Stimulated activated effector memory CD8-positive, alpha-beta T cell treated with anti-CD3 and anti-CD28 coated beads, Interleukin-12 subunit alpha, Interleukin-12 subunit beta, amount 100 ng/mL, for 72 hours (primary cell): ENCODE data around the gene FOSL2.
"Not testable (repeated sequence)": the region's sequence is repeated elsewhere in the genome, so short reads cannot be mapped to it uniquely, and the experiment has no call there.

Source experiments
- ATAC-seq: fragments of 150-1000 bp; cut with Tn5 transposase; 2 replicates; pipeline ENCODE4 v1.10.0; 2021
- DNase-seq, 2 donors: peaks; one replicate each; pipeline ENCODE4 v3.0.0; 2021 to 2022; ENCODE audit warnings: low spot score in 2 of 2
- H3K27ac Mint-ChIP-seq: one replicate; pipeline ENCODE4 v1.8.0; 2022; ENCODE audit warnings: mild to moderate bottlenecking, mixed read lengths
- H3K36me3 Mint-ChIP-seq: one replicate; pipeline ENCODE4 v1.8.0; 2022; ENCODE audit warnings: mild to moderate bottlenecking, mixed read lengths
- H3K4me1 Mint-ChIP-seq: one replicate; pipeline ENCODE4 v1.8.0; 2022; ENCODE audit warnings: mixed read lengths
- H3K4me3 Mint-ChIP-seq: one replicate; pipeline ENCODE4 v1.8.0; 2022; ENCODE audit warnings: mild to moderate bottlenecking, mixed read lengths
- H3K9me3 Mint-ChIP-seq: one replicate; pipeline ENCODE4 v1.8.0; 2022; ENCODE audit warnings: mixed read lengths

FOSL2 gene

DNA sequence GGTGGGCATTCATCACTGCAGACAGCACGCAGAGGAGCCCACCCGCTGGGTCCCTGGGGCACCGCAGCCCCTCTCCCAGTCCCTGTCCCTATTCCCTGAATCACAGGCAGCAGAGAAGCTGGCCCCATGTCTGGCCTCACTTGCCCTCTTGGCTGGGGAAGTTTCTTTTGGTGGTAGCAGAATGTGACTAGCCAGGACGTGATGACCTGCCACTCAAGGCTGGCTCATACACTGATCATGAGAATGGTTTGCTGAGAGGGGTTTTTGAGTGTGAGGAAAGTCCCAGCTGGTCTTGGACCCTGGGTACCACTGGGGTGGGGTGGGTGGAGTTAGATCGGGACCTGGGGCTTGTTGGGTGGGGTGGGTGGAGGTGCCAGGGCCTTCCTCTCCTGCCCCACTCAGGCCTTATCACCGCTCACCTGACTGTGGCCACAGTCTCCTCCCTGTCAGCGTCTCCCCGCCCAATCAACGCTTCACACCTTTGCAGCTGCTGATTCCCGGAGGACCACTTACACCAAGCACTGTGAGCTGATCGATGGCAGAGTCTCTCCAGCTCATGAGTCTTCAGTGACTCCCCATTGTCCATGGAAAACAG lies 28.9 kb upstream of the FOSL2 start:
- Mint-ChIP-seq H3K27ac (peak overlapping the region; percentile 92), H3K4me3 (peak overlapping the region; percentile 60), H3K9me3 (no peaks in the 10 kb centered on the region), H3K36me3 (peaks cover 13% of the 10 kb centered on the region), H3K4me1 (peaks cover 91% of the 10 kb centered on the region)
- ATAC-seq (peak; percentile 6), DNase-seq (no peak)

DNA sequence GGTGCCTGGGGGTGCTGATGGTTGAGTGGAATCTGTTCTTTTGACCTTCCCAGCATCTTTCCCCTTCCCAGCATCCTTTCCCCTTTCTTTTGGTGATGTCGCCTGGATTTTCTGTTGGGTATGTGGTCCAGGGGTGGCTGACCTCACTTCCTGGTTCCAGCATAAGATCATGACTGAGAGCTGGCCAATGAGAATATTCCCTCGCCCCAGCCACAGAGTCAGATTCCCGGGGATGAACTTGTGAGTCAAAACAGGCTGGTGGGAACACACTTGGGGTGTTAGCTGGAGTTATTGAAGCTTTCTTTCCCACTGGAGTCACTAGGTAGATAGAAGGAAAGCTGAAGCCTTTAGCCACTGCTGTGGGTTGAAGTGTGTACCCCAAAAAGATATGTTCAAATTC lies 28.0 kb upstream of the FOSL2 start:
- Mint-ChIP-seq H3K27ac (peak overlapping the region; percentile 92), H3K4me3 (peak overlapping the region; percentile 60), H3K36me3 (peaks cover 5% of the 10 kb centered on the region), H3K4me1 (peaks cover 88% of the 10 kb centered on the region), H3K9me3 (no peaks in the 10 kb centered on the region)
- ATAC-seq (no peak), DNase-seq (no peak)

DNA sequence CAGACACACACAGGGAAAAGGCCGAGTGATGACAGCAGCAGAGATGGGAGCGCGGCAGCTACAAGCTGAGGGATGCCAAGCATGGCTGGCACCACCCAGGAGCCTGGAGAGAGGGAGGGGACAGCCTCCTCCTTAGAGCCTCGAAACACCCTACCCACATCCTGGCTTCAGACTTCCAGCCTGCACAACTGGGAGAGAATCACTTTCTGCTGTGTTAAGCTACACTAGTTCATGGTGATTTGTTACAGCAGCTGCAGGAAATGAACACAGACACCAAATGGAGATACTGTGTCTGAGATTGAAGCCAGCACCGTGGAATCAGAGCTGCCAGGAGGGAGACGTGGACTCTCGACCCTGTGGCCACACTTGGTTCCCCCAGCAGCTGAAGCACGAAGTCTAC lies 27.5 kb upstream of the FOSL2 start:
- Mint-ChIP-seq H3K4me3 (peak overlapping the region; percentile 60), H3K4me1 (peaks cover 83% of the 10 kb centered on the region), H3K36me3 (peaks cover 5% of the 10 kb centered on the region), H3K27ac (peak overlapping the region; percentile 92), H3K9me3 (no peaks in the 10 kb centered on the region)
- DNase-seq, result no peak
- no peak for ATAC-seq

DNA sequence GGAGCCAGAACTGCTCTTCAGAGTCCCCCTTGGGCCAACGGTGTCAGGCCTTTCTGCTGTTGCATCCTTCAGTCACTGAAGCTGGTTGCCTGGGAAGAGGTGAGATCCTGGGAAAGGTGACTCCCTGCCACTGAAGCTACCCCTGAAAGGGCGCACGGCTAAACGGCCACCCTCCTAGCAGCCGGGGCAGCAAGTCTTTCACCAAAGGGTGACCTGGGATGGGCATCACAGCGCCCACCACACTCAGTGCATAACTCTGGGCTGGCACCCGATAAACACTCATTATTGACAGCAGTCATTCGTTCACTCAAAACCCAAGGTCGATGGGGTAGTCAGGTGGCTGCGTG lies 26.5 kb upstream of the FOSL2 start:
- DNase-seq (no peak), ATAC-seq (peak; percentile 73)
- Mint-ChIP-seq H3K4me1 (peaks cover 80% of the 10 kb centered on the region), H3K27ac (peak overlapping the region; percentile 91), H3K4me3 (peak overlapping the region; percentile 60), H3K9me3 (no peaks in the 10 kb centered on the region), H3K36me3 (no peaks in the 10 kb centered on the region)

DNA sequence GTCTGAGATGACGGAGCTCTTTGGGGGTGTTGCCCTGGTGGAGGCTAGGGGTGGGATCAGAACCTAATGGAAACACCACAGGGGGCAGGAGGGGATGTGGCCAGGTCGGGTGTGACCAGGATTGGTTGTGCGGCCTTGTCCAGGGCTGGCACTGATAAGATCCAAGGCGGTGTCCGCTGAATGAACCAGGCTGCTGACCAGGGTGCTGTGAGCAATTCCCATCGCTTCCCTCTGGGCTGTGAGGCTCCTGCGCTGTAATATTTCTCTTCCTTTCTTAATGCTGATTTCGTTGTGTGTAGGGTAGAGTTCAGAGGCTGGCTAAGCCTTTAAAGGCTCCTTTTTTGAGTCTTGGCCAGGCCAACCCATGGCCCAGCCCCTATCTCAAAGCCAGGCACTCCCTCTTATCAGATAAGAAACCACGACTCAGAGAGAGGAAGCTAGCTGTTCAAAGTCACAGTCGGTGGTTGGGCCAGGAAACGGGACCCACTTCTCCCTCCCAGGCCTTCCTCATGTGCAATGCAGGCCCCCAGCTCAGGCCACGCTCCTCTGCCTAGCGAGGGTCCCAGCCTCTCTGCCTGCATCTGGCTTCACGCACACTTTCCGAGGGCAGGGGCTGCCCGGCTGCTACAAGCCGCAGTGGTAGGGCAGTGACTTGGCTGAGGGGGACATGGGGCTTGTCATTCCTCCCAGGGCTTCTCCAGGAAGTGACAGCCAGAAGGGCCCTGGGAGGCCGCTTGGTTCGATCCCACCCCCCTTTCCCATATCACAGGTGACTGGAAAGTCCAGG lies 26.0 kb upstream of the FOSL2 start:
- Mint-ChIP-seq H3K4me1 (peaks cover 74% of the 10 kb centered on the region), H3K27ac (peak overlapping the region; percentile 91), H3K4me3 (peak overlapping the region; percentile 60), H3K9me3 (no peaks in the 10 kb centered on the region), H3K36me3 (no peaks in the 10 kb centered on the region)
- ATAC-seq (peak; percentile 85), DNase-seq (peak; percentile 22 to 67)

DNA sequence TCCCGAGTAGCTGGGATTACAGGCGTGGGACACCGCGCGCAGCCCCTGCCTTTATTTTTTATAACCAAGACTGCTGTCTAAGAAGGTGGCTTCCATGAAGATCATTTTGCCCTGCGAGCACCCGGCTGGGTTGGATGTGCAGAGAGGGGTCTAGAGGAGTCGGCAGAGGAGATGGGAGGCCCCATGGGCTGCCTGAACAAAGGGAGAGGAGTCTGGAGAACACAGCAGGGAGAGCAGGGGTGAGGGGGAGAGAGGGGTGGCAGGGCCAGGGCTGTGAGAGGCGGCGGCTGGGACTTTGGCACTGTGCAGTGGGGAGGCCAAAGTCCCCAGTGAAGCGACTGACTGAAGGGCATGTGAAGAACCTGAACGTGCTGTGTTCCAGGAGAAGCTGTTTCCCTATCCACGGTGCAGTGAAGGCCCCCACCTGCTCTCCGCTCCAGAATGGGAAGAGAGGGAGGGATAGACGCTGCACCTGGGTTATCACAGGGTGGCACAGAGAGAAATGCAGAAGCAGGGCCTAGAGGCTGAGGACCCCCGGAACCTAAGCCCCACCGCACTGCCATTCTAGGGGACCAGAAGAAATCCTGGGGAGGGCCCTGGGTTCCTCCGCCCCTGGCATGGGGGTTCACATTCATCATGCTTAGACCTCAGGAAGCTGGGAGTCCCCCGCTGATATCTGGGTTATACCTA lies 24.8 kb upstream of the FOSL2 start:
- Mint-ChIP-seq H3K27ac (peak overlapping the region; percentile 91), H3K36me3 (no peaks in the 10 kb centered on the region), H3K4me1 (peaks cover 63% of the 10 kb centered on the region), H3K4me3 (peak overlapping the region; percentile 60), H3K9me3 (no peaks in the 10 kb centered on the region)
- DNase-seq (no peak), ATAC-seq (no peak)

DNA sequence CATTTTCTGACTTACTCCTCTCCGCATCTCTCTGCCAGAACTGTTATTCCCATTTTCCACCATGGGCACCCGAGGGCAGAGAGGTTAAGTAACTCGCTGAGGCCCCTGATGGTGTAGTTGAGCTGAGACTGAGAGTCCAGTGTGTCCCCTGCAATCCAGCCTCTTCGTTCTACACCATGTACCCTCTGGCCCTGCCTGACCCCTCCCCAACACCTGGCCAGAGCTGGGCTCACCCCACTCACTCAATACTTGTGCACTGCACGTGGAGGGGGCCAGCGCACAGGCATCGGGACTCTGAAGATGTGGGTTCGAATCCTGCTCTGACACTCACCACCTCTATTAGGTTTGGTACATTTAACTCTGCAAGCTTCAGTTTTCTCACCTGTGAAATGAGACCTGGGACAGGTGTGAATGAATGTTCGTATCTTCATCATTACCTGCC lies 24.3 kb upstream of the FOSL2 start:
- peaks cover 58% of the 10 kb centered on the region for H3K4me1 Mint-ChIP-seq
- no peaks in the 10 kb centered on the region for H3K36me3 Mint-ChIP-seq
- DNase-seq (no peak), ATAC-seq (no peak)
- H3K4me3 Mint-ChIP-seq, result no peak overlapping the region
- no peaks in the 10 kb centered on the region for H3K9me3 Mint-ChIP-seq
- peak overlapping the region; percentile 32 for H3K27ac Mint-ChIP-seq

DNA sequence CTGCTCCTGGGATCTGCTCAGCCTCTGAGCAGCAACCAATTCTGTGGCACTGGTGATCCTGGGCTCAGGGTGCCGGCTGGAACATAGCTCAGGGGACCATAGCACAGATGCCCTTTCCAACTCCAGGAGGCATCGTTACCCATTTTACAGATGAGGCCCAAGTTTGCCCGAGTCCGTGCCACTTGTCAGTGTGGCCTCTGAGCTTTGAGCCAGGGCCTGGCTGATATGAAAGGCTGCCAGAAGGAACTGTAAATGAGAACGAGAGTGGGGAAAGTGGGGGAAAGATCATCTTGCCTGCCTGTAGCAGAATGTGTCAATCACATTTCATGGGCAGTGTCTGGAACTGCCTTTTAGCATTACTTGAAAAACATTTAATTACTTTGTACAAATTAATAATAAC lies 23.3 kb upstream of the FOSL2 start:
- Mint-ChIP-seq H3K4me3 (no peak overlapping the region), H3K27ac (peak overlapping the region; percentile 32), H3K36me3 (no peaks in the 10 kb centered on the region), H3K9me3 (no peaks in the 10 kb centered on the region), H3K4me1 (peaks cover 55% of the 10 kb centered on the region)
- no peak for ATAC-seq
- DNase-seq, result no peak

DNA sequence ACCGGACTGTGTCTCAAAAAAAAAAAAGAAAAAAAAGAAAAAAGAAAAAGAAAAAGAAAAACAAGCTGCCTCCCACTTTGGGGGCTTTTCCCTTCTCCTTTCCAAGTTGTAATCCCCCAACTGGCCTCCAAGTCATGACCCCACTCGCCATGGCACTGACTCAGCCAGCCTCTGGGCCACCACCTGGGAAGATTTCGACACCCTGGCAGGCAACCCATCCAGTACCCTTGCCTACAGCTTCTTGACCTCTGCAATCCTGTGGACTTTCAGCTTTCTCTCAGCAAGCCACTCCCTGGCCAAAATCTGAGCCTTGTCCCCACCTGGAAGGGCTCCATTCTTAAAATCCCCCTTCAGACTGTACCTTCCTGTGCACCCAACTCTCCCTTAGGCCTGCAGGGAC lies 22.3 kb upstream of the FOSL2 start:
- ATAC-seq, result no peak
- H3K4me3 Mint-ChIP-seq, result no peak overlapping the region
- no peaks in the 10 kb centered on the region for H3K36me3 Mint-ChIP-seq
- no peaks in the 10 kb centered on the region for H3K9me3 Mint-ChIP-seq
- peaks cover 45% of the 10 kb centered on the region for H3K4me1 Mint-ChIP-seq
- DNase-seq, result no peak
- H3K27ac Mint-ChIP-seq, result peak overlapping the region; percentile 38

DNA sequence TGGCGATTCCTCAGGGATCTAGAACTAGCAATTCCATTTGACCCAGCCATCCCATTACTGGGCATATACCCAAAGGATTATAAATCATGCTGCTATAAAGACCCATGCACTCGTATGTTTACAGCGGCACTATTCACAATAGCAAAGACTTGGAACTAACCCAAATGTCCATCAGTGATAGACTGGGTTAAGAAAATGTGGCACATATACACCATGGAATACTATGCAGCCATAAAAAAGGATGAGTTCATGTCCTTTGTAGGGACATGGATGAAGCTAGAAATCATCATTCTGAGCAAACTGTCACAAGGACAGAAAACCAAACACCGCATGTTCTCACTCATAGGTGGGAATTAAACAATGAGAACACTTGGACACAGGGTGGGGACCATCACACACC lies 20.9 kb upstream of the FOSL2 start:
- H3K4me3 Mint-ChIP-seq, H3K36me3 Mint-ChIP-seq, H3K27ac Mint-ChIP-seq, ATAC-seq, H3K9me3 Mint-ChIP-seq, DNase-seq: not testable (repeated sequence)
- peaks cover 36% of the 10 kb centered on the region for H3K4me1 Mint-ChIP-seq

DNA sequence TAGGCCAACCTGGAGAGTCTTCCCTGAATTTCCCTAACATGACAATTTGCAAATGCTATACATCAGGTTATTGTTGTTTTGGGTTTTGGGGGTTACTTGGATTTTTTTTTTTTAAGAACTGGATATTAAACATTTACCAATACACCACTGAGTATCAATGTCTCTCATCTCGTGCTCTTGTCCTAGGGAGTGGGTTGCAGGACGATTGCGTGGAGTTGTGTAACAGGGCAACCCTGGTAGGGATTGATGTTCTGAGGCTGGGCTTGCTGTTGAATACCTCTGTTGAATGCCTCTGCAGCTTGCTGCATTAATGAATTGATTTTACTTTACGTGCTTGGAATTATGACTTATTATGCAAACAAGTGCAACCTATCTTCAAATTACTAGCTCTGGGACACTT lies 18.8 kb upstream of the FOSL2 start:
- ATAC-seq, result no peak
- H3K27ac Mint-ChIP-seq, result no peak overlapping the region
- peaks cover 35% of the 10 kb centered on the region for H3K4me1 Mint-ChIP-seq
- H3K9me3 Mint-ChIP-seq, result no peaks in the 10 kb centered on the region
- no peak for DNase-seq
- no peaks in the 10 kb centered on the region for H3K36me3 Mint-ChIP-seq
- no peak overlapping the region for H3K4me3 Mint-ChIP-seq

DNA sequence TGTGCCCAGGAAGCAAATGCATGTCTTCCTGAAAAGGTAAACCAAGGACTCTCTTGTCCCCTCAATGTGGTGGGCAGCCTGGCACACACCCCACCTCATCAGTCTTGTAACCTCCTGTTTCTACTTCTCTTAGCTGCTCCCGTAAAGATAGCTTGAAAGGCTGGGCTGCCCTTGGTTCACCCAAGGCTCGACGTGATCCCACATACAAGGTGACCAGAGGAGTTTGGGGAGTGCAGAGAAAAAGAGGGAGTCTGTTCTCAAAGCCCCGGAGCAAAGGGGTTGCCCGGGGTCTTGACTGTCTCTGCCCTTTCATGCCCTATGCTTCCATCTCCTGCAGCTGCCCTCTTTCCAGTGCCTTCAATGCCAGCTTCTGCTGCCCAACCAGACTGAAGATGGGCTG lies 18.3 kb upstream of the FOSL2 start:
- Mint-ChIP-seq H3K36me3 (no peaks in the 10 kb centered on the region), H3K9me3 (no peaks in the 10 kb centered on the region), H3K4me1 (peaks cover 36% of the 10 kb centered on the region), H3K27ac (no peak overlapping the region), H3K4me3 (no peak overlapping the region)
- DNase-seq, result no peak
- no peak for ATAC-seq

DNA sequence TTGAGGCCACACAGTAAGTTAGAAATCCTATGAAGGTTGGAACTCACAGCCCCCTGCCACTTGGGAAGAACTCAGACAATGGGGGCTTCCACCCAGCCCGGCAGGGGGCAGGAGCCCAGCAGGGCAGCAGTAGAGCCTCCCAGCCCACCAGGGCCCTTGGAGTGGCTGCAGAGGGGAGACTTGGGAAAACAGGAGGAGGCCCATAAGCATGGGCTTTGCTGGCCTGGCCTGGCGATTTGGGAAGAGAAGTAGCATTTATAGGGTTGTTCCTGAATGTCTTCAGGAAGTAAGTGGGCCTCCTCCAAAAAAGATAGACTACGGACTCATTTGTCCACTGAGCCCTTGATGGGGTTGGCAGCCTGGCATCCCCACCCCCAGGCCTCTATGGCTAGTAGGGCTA lies 17.4 kb upstream of the FOSL2 start:
- Mint-ChIP-seq H3K36me3 (no peaks in the 10 kb centered on the region), H3K9me3 (no peaks in the 10 kb centered on the region), H3K27ac (no peak overlapping the region), H3K4me3 (no peak overlapping the region), H3K4me1 (peaks cover 39% of the 10 kb centered on the region)
- ATAC-seq (no peak), DNase-seq (no peak)

DNA sequence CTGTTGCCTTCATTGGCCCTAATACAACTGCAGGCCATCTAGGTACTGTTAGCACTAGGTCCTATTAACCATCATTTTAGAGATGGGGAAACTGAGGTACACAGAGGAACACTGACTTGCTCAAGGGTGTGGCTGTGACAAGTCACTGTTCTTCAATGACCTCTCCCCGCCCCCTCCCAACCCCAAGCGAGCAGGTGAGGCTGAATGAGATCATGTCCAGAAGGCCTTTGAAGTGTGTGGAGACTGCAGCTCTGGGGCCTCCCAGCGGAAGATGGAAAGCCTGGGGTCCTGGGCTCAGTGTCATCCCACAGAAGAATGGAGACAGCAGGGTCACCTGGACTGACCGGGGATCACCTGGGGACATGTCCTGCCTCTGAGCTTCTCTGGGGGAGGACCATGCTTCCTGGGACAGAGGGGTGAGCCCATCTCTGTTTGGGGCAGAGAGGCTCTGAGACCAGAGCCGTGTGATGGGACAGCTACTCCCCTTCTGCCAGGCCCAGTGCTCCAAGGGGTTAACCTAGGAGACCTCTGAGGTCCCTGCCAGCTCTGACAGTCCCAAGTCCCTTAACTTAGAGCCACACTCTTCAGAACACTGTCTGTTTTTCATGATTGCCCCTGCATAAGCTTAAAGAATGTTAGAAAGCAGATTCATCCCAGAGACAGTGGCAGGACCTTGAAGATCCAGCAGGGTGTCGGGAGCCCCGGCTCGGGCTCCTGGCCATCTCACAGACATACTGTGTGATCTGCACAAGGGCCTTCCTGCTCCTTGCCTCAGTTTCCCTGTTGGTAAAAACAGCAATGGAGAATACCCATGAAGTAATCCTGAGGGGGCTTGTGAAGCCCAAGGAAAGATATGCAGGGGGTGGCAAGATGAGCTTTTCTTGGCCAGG lies 16.7 kb upstream of the FOSL2 start:
- no peak for ATAC-seq
- H3K36me3 Mint-ChIP-seq, result no peaks in the 10 kb centered on the region
- H3K27ac Mint-ChIP-seq, result no peak overlapping the region

DNA sequence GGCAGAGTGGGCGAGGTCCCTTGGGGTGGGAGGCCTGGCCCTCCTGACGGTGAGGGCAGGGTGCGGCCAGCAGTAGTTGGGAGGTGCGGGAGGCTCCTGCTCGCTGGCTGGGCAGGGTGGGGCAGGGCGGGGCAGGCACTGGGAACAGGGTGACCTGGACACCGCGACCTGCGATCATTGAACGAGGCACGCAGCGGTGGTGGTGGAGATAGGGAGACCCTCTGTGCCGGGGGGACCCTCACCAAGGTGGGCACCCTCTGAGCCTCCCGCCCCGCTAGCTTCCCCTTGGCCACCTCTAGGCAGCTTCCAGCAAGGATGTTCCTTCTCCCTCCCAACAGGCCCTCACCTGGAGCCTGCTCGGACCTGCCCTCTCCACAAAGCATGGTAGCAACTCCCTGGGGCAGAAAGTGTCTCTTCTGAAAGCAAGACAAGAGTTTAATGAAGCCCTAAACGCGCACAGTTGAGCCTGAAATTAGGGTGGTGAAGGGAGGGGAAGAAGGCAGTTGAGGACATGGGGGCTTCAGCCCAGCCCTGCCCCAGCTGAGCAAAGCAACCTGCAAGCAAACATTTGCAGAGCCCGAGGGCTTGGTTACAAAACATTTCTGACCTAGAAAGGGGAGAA lies 15.4 kb upstream of the FOSL2 start:
- Mint-ChIP-seq H3K4me3 (no peak overlapping the region), H3K9me3 (no peaks in the 10 kb centered on the region), H3K36me3 (no peaks in the 10 kb centered on the region), H3K27ac (peak overlapping the region; percentile 90), H3K4me1 (peaks cover 38% of the 10 kb centered on the region)
- ATAC-seq (no peak), DNase-seq (no peak)

More for the DNA sequence above, 16.7 kb upstream of the FOSL2 start:
- Mint-ChIP-seq H3K4me3 (no peak overlapping the region), H3K4me1 (peaks cover 32% of the 10 kb centered on the region), H3K9me3 (no peaks in the 10 kb centered on the region)
- no peak for DNase-seq
